Activated T-helper 1 cell treated with anti-CD3 and anti-CD28 coated beads, Interleukin-12 subunit alpha, Interleukin-12 subunit beta, Interleukin-2, Interleukin-4 antibody, amounts not matched to agents 30 ng/mL and 10 ng/mL and 1 ng/mL, durations not matched to agents 14 hours and 24 hours and 36 hours (primary cell): ENCODE results near the gene LILRB2. TPM values are rescaled to one million over a fixed set of nuclear protein-coding genes. Genes with fewer than 3 reads are reported as not detected.
"Not testable (repeated sequence)": the region's sequence is repeated elsewhere in the genome, so short reads cannot be mapped to it uniquely, and the experiment has no call there.

Experiments used
- DNase-seq: peaks from one replicate; pipeline ENCODE4 v3.0.0; 2021; ENCODE audit warnings: low spot score
- H3K27ac Mint-ChIP-seq: one replicate; pipeline ENCODE4 v1.8.0; 2021; ENCODE audit warnings: mild to moderate bottlenecking, mixed read lengths
- H3K27me3 Mint-ChIP-seq: one replicate; pipeline ENCODE4 v1.8.0; 2022; ENCODE audit warnings: mild to moderate bottlenecking, moderate library complexity, mixed read lengths; ENCODE audit not compliant: insufficient read depth
- H3K36me3 Mint-ChIP-seq: one replicate; pipeline ENCODE4 v1.8.0; 2021; ENCODE audit warnings: low read depth, mixed read lengths
- H3K4me1 Mint-ChIP-seq: one replicate; pipeline ENCODE4 v1.8.0; 2021; ENCODE audit warnings: low read depth, mixed read lengths
- H3K4me3 Mint-ChIP-seq: one replicate; pipeline ENCODE4 v1.8.0; 2021; ENCODE audit warnings: mild to moderate bottlenecking, moderate library complexity, mixed read lengths
- H3K9me3 Mint-ChIP-seq: one replicate; pipeline ENCODE4 v1.8.0; 2021; ENCODE audit warnings: mixed read lengths
- intact Hi-C: fragments of 100-400 bp; cut with micrococcal nuclease; formaldehyde crosslinking; loops from one replicate; pipeline ENCODE4 v1.15.1; 2024
- total RNA-seq: library from RNA; stranded (reverse); gene quantifications from 2 replicates; pipeline ENCODE4 v1.2.3, GENCODE V29; 2022

LILRB2 gene
- total RNA-seq, 1 donor from 2014 or later: not detected

DNA sequence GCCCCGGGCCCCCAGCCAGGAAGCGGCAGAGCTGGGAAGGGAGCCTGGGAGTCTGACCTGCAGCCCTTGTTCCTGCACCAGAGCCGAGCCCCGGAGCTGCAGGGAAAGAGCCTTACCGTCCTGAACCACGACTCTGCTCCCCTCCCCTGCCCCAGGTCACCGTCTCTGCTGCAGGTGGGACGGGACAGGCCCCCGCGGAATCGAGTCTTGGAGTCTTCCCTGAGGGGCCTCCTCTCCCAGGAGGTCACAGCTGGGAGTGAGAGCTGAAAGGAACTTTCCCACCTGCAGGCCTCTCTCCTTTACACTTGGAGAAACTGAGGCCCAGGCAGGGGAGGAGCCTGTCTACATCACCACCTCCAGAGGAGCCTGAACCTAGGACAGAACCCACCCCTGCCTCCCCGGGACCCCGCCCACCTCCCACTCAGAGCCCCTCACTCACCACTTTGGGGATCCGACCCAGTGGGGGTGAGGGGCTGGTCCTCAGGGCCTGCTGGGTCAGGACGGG, 3.7 kb downstream of the LILRB2 start:
- H3K36me3 Mint-ChIP-seq, H3K4me1 Mint-ChIP-seq, DNase-seq, H3K9me3 Mint-ChIP-seq, intact Hi-C loops, H3K27ac Mint-ChIP-seq, H3K4me3 Mint-ChIP-seq: not testable (repeated sequence)
- H3K27me3 Mint-ChIP-seq: peaks cover 18% of the 10 kb centered on the region

GRCh38 chr19:54275951-54276350, 5.0 kb downstream of the LILRB2 start:
- no peaks in the 10 kb centered on the region for H3K36me3 Mint-ChIP-seq
- intact Hi-C loops: no loop called here
- no peak overlapping the region for H3K4me3 Mint-ChIP-seq
- no peaks in the 10 kb centered on the region for H3K9me3 Mint-ChIP-seq
- no peak overlapping the region for H3K27ac Mint-ChIP-seq
- DNase-seq: no peak
- H3K4me1 Mint-ChIP-seq: no peaks in the 10 kb centered on the region
- peaks cover 12% of the 10 kb centered on the region for H3K27me3 Mint-ChIP-seq

DNA sequence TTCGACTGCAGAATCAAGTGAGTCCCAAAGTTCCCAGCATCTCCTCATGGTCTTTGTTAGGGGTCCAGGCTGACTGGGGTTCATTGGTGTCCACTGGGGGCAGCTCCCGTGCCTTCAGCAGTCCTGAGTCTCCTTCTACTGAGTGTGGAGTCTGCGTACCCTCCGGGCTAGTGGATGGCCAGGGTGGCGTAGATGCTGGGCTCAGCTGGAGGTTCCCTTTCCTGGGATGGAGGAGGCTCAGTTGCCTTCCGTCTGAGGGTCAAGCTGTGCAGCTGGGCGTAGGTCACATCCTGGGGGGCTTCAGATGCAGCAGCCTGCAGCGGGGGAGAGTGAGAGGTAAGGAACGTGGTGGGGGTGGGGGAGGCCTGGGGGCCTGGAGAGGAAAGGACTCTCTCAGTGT, 6.4 kb downstream of the LILRB2 start:
- H3K36me3 Mint-ChIP-seq, H3K9me3 Mint-ChIP-seq, H3K27me3 Mint-ChIP-seq, H3K27ac Mint-ChIP-seq, DNase-seq, H3K4me1 Mint-ChIP-seq, intact Hi-C loops, H3K4me3 Mint-ChIP-seq: not testable (repeated sequence)

DNA sequence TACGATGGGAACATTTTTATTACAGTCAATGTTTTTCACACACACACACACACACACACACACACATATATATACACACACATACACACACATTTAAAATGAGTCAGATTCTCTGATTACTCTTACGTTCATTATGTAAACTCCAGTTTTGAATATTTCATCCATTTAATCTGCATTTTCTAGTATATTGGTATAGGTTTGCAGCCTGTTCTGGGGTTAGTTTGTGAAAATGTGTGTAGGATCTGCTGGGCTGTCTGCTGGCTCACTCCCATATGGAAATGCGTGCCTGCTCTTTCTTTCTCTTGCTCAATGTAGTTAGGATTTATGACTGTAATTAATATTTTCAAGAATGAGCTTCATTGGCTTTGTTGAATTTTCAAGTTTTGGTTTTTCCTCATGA, 7.1 kb downstream of the LILRB2 start:
- intact Hi-C loops: no loop called here
- Mint-ChIP-seq H3K27me3 (peaks cover 7% of the 10 kb centered on the region), H3K4me3 (no peak overlapping the region), H3K36me3 (no peaks in the 10 kb centered on the region), H3K27ac (no peak overlapping the region), H3K4me1 (no peaks in the 10 kb centered on the region), H3K9me3 (no peaks in the 10 kb centered on the region)
- DNase-seq: no peak

GRCh38 chr19:54272181-54272580, 8.7 kb downstream of the LILRB2 start:
- H3K9me3 Mint-ChIP-seq, DNase-seq, H3K4me1 Mint-ChIP-seq, H3K4me3 Mint-ChIP-seq, intact Hi-C loops, H3K36me3 Mint-ChIP-seq, H3K27ac Mint-ChIP-seq: not testable (repeated sequence)
- peaks cover 14% of the 10 kb centered on the region for H3K27me3 Mint-ChIP-seq

- H3K4me1 Mint-ChIP-seq, H3K36me3 Mint-ChIP-seq, H3K27ac Mint-ChIP-seq, H3K9me3 Mint-ChIP-seq, intact Hi-C loops, DNase-seq, H3K4me3 Mint-ChIP-seq: not testable (repeated sequence)
- H3K27me3 Mint-ChIP-seq: peaks cover 14% of the 10 kb centered on the region
Observed at GRCh38 chr19:54271587-54271986, 9.3 kb downstream of the LILRB2 start.

DNA sequence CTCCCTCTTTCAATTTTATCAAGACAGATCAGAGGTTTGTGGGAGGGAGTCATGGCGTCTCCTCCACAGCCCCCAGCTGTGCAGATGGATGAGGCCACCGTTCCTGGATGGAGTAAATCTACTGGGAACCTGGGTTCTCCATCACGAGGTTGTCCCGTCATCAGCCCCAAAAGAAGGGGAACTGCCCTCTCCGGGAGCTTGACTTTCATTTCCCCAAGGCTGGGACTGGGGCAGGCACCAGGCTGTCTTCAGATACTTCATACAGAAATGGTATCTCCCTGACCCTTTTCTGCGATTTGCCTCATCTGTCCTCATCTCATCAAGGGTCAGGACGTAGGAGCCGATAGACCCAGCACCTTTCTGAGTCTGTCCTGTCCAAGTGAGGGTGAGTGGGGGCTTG, 9.8 kb downstream of the LILRB2 start:
- Mint-ChIP-seq H3K4me3 (no peak overlapping the region), H3K27me3 (peaks cover 14% of the 10 kb centered on the region), H3K4me1 (no peaks in the 10 kb centered on the region), H3K27ac (no peak overlapping the region), H3K9me3 (no peaks in the 10 kb centered on the region), H3K36me3 (no peaks in the 10 kb centered on the region)
- no peak for DNase-seq
- intact Hi-C loops: no loop called here

- no peaks in the 10 kb centered on the region for H3K4me1 Mint-ChIP-seq
- H3K9me3 Mint-ChIP-seq: no peaks in the 10 kb centered on the region
- intact Hi-C loops: no loop called here
- no peak overlapping the region for H3K27ac Mint-ChIP-seq
- H3K27me3 Mint-ChIP-seq: peaks cover 20% of the 10 kb centered on the region
- no peak for DNase-seq
- no peak overlapping the region for H3K4me3 Mint-ChIP-seq
- H3K36me3 Mint-ChIP-seq: no peaks in the 10 kb centered on the region
Observed at GRCh38 chr19:54268936-54269335, 12.0 kb downstream of the LILRB2 start.

GRCh38 chr19:54266133-54266532, 14.8 kb downstream of the LILRB2 start:
- H3K27ac Mint-ChIP-seq: no peak overlapping the region
- peaks cover 16% of the 10 kb centered on the region for H3K27me3 Mint-ChIP-seq
- no peaks in the 10 kb centered on the region for H3K9me3 Mint-ChIP-seq
- no peaks in the 10 kb centered on the region for H3K4me1 Mint-ChIP-seq
- DNase-seq: peak; percentile 44
- no peaks in the 10 kb centered on the region for H3K36me3 Mint-ChIP-seq
- H3K4me3 Mint-ChIP-seq: no peak overlapping the region
- intact Hi-C loops: loop anchor here (1.0 kb wide), 1 partner anchor 98 kb away; no protein-coding TSS in a partner anchor

- intact Hi-C loops: no loop called here
- H3K4me3 Mint-ChIP-seq: no peak overlapping the region
Observed at GRCh38 chr19:54262470-54262869, 18.4 kb downstream of the LILRB2 start.

GRCh38 chr19:54262066-54262465, 18.8 kb downstream of the LILRB2 start:
- H3K27ac Mint-ChIP-seq: no peak overlapping the region
- H3K27me3 Mint-ChIP-seq: peaks cover 5% of the 10 kb centered on the region
- no peaks in the 10 kb centered on the region for H3K4me1 Mint-ChIP-seq
- H3K36me3 Mint-ChIP-seq: no peaks in the 10 kb centered on the region
- DNase-seq: no peak
- H3K4me3 Mint-ChIP-seq: no peak overlapping the region
- intact Hi-C loops: no loop called here
- H3K9me3 Mint-ChIP-seq: no peaks in the 10 kb centered on the region

More at GRCh38 chr19:54262470-54262869, 18.4 kb downstream of the LILRB2 start:
- H3K36me3 Mint-ChIP-seq: no peaks in the 10 kb centered on the region
- no peak overlapping the region for H3K27ac Mint-ChIP-seq
- no peaks in the 10 kb centered on the region for H3K9me3 Mint-ChIP-seq
- H3K4me1 Mint-ChIP-seq: no peaks in the 10 kb centered on the region
- DNase-seq: no peak
- H3K27me3 Mint-ChIP-seq: peaks cover 5% of the 10 kb centered on the region

- Mint-ChIP-seq H3K27me3 (no peaks in the 10 kb centered on the region), H3K4me1 (no peaks in the 10 kb centered on the region)
Observed at GRCh38 chr19:54257116-54257480, 23.8 kb downstream of the LILRB2 start, which contains the start of gene LILRB5. LILRB5 (minus strand) TSS chr19:54257273; CDS start chr19:54257193, 80 bp downstream.

DNA sequence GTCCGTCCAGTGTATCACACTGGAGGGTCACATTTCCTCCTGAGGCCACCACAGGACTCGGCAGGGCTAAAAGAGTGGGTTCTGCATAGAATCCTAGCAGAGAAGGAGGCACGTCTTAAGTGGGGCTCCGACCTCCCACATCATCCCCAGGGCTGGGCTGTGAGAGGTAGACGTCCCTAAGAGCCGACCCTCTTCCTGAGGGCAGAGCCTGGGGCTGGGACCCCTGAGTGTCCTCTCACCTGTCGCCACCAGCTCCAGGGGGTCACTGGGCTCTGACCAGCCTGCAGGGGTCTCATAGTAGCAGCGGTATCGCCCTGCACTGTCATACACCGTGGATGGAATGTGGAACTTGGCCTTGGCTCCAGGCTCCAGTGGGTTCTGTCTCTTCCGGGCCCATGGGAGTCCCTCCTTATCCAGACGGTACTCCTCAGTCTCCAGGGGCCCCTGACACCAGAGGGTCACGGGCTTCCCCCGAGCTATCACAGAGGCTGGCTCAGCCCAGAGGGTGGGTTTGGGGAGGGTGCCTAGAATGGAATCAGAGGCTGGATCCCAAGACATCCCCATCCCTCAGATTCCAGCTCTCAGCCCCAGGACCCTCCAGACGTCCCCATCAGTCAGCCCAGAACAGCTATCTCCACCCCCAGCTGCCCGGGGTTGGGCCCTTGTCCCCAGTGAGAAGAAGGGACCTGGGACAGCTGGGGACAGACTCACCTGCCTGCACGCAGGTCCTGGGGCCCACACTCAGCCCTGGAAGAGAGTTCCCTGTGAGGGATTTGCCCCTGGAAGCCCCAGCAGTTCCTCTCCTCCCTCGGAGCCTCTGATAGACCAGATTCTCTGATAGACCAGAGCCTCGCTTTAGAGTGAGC, 24.4 kb downstream of the LILRB2 start:
- Mint-ChIP-seq H3K4me3 (no peak overlapping the region), H3K4me1 (no peaks in the 10 kb centered on the region), H3K27ac (no peak overlapping the region), H3K9me3 (no peaks in the 10 kb centered on the region), H3K27me3 (no peaks in the 10 kb centered on the region), H3K36me3 (no peaks in the 10 kb centered on the region)
- intact Hi-C loops: no loop called here
- DNase-seq: no peak

More at GRCh38 chr19:54257116-54257480, 23.8 kb downstream of the LILRB2 start, which contains the start of gene LILRB5:
- Mint-ChIP-seq H3K9me3 (no peaks in the 10 kb centered on the region), H3K36me3 (no peaks in the 10 kb centered on the region), H3K4me3 (no peak within 1 kb of the TSS), H3K27ac (no peak within 1 kb of the TSS)
- intact Hi-C loops: no loop called here
- DNase-seq: no peak
